B cell (primary cell): ENCODE data around the gene PHF11. TPM values are rescaled to one million over a fixed set of nuclear protein-coding genes. Genes with fewer than 3 reads are reported as not detected.
A peak's percentile ranks its signal among the peaks of the same experiment; 100 is the strongest.

ENCODE experiments used
- ATAC-seq: fragments of 200-7000 bp; cut with Tn5 transposase; one replicate; pipeline ENCODE4 v1.10.0; 2021; ENCODE audit warnings: low read depth, mild to moderate bottlenecking, moderate number of reproducible peaks, moderate library complexity
- CTCF ChIA-PET: fragments of 350-600 bp; sonication (Branson Sonifier 250); formaldehyde crosslinking; loops from one replicate; lab custom pipeline; 2021; ENCODE audit warnings: antibody characterized with exemption, inconsistent platforms; lab: Charles Lee
- POLR2A ChIA-PET: fragments of 350-600 bp; sonication (Branson Sonifier 250); formaldehyde crosslinking; loops from one replicate; lab custom pipeline; 2021; ENCODE audit warnings: antibody characterized with exemption; lab: Charles Lee
- DNase-seq: peaks from one replicate; pipeline ENCODE4 v3.0.0; 2013
- H2AFZ ChIP-seq: 2 replicates; pipeline ENCODE4 v1.6.1; 2012; ENCODE audit warnings: mild to moderate bottlenecking, low read depth, low read length; ENCODE audit not compliant: insufficient read depth, poor library complexity, severe bottlenecking
- H3K27ac ChIP-seq, 2 donors: 1 replicate in 1 of 2; 2 replicates in 1 of 2; pipeline ENCODE4 v1.5.1; 2012 to 2013; ENCODE audit warnings: low read length in 2 of 2, mild to moderate bottlenecking in 2 of 2, moderate library complexity in 1 of 2
- H3K27me3 ChIP-seq, 4 experiments: fragments of 200-600 bp in 1 of 4; sonication (generic) in 1 of 4; replicated peaks in 1 of 4; 1 replicate in 2 of 4; 2 replicates in 2 of 4; pipeline versions ENCODE4 v1.6.1 to v1.7.0; 2013 to 2016; ENCODE audit warnings: low read length in 3 of 4, mild to moderate bottlenecking in 2 of 4, mixed read lengths in 1 of 4, moderate library complexity in 1 of 4; ENCODE audit not compliant: insufficient read depth in 4 of 4, control insufficient read depth in 3 of 4; ENCODE audit errors: control extremely low read depth in 1 of 4
- H3K36me3 ChIP-seq, 2 experiments: replicated peaks in 1 of 2; 1 replicate in 1 of 2; 2 replicates in 1 of 2; pipeline versions ENCODE4 v1.6.1 to v1.7.1; 2013; ENCODE audit warnings: low read length in 1 of 2; ENCODE audit not compliant: insufficient read depth in 2 of 2, control insufficient read depth in 1 of 2; ENCODE audit errors: control extremely low read depth in 1 of 2, extremely low read depth in 1 of 2
- H3K4me1 ChIP-seq, 2 donors: fragments of 200-600 bp in 1 of 2; sonication (generic) in 1 of 2; 1 replicate in 1 of 2; 2 replicates in 1 of 2; pipeline versions ENCODE4 v1.5.1 to v1.6.1; 2013 to 2017; ENCODE audit warnings: low read length in 2 of 2; ENCODE audit not compliant: control insufficient read depth in 2 of 2, insufficient read depth in 2 of 2
- H3K4me2 ChIP-seq: replicated peaks from 2 replicates; pipeline ENCODE3; 2012; ENCODE audit warnings: mild to moderate bottlenecking, low read depth, low read length; ENCODE audit not compliant: poor library complexity, severe bottlenecking
- H3K4me3 ChIP-seq, 5 experiments: fragments of 200-600 bp in 1 of 5; sonication (generic) in 1 of 5; 1 replicate in 3 of 5; 2 replicates in 2 of 5; pipeline versions ENCODE4 v1.5.1 to v1.7.0; 2011 to 2016; ENCODE audit warnings: low read length in 4 of 5, mild to moderate bottlenecking in 4 of 5, low read depth in 2 of 5, control low read depth in 1 of 5, moderate library complexity in 1 of 5; ENCODE audit not compliant: insufficient read depth in 1 of 5; ENCODE audit errors: control extremely low read depth in 1 of 5, extremely low read depth in 1 of 5
- H3K79me2 ChIP-seq: fragments of 200-600 bp; sonication (generic); one replicate; pipeline ENCODE4 v1.6.0; 2016; ENCODE audit warnings: low read length; ENCODE audit not compliant: control insufficient read depth, insufficient read depth
- H3K9ac ChIP-seq: fragments of 200-600 bp; sonication (generic); 2 replicates; pipeline ENCODE4 v1.6.1; 2017; ENCODE audit warnings: mild to moderate bottlenecking, low read length, moderate library complexity
- H3K9me3 ChIP-seq, 3 donors: one replicate each; pipeline versions ENCODE4 v1.6.1 to v1.7.1; 2013; ENCODE audit warnings: low read length in 2 of 3; ENCODE audit not compliant: control insufficient read depth in 2 of 3, insufficient read depth in 1 of 3; ENCODE audit errors: control extremely low read depth in 1 of 3
- H4K20me1 ChIP-seq: 2 replicates; pipeline ENCODE4 v1.6.0; 2012; ENCODE audit warnings: mild to moderate bottlenecking, low read length; ENCODE audit not compliant: insufficient read depth, control insufficient read depth, poor library complexity, severe bottlenecking
- H3K27ac Mint-ChIP-seq: one replicate; pipeline ENCODE4 v1.8.0; 2021; ENCODE audit warnings: mixed read lengths
- H3K27me3 Mint-ChIP-seq: one replicate; pipeline ENCODE4 v1.8.0; 2021; ENCODE audit warnings: mixed read lengths
- H3K4me1 Mint-ChIP-seq: one replicate; pipeline ENCODE4 v1.8.0; 2021; ENCODE audit warnings: mixed read lengths
- H3K4me3 Mint-ChIP-seq: one replicate; pipeline ENCODE4 v1.8.0; 2021; ENCODE audit warnings: mixed read lengths
- H3K9me3 Mint-ChIP-seq: one replicate; pipeline ENCODE4 v1.8.0; 2022; ENCODE audit warnings: mixed read lengths; ENCODE audit not compliant: insufficient read depth
- EZH2 ChIP-seq: IDR thresholded peaks from 2 replicates; pipeline ENCODE4 v1.6.1; 2012; ENCODE audit warnings: borderline replicate concordance, low read depth, mild to moderate bottlenecking, moderate library complexity, low read length; ENCODE audit not compliant: insufficient read depth, poor library complexity, severe bottlenecking
- WGBS: methylation state at CpG from one replicate; pipeline ENCODE4 v1.1.5; 2013; ENCODE audit warnings: missing lambda C conversion rate; ENCODE audit not compliant: insufficient coverage; 5-methylcytosine and 5-hydroxymethylcytosine counted together
- intact Hi-C: fragments of 100-400 bp; cut with micrococcal nuclease; formaldehyde crosslinking; loops from one replicate; pipeline ENCODE4 v1.10.0; 2022
- polyA plus RNA-seq: library from polyadenylated mRNA; depleted of rRNA; stranded (reverse); fragments of >200 nt; gene quantifications from 2 replicates; pipeline ENCODE4 v1.2.3, GENCODE V29; 2012
- total RNA-seq, 2 donors: library from RNA; stranded (reverse); fragments of 120-200 nt in 1 of 2; gene quantifications; 1 replicate in 1 of 2; 2 replicates in 1 of 2; pipeline versions ENCODE4 v1.2.3 to v1.2.4, GENCODE V29; 2013 to 2022
- TF ChIP-seq, protein P1 (sequence below): fragments of 200-600 bp; IDR thresholded peaks from one replicate; pipeline ENCODE4 v1.8.0; 2022; ENCODE audit warnings: antibody characterized with exemption, mild to moderate bottlenecking

PHF11 gene
- total and polyA plus RNA-seq, 2 donors (not counting 1 experiment from before 2014, with no cell fraction given), result 79.0 to 176 TPM

DNA sequence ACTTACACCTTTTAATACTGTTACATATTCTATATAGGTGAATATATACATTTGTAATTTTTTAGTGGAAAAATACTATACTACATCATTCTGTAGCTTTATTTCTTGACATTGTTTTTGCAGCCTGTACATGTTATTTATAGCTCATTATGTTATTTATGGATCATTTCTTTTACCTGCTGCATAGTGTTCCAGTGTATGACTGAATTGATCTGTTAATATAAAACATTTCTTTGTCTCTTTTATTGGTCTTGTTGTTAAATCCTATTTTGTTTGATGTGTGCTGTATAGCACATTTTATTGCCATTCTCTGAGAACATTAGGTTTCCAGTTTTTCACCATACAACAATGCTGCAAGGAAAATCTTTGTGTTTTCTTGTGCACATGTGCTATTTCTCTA, 49.3 kb upstream of the PHF11 start:
- Mint-ChIP-seq H3K27me3 (no peaks in the 10 kb centered on the region), H3K9me3 (no peaks in the 10 kb centered on the region), H3K27ac (peak overlapping the region; percentile 82), H3K4me3 (peak overlapping the region; percentile 61), H3K4me1 (peaks cover 69% of the 10 kb centered on the region)
- Histone ChIP-seq H3K79me2 (peaks cover 51% of the 10 kb centered on the region), H3K36me3 (peaks cover 0 to 6% of the 10 kb centered on the region in 2 experiments), H3K9me3 (no peaks in the 10 kb centered on the region), H3K27me3 (no peaks in the 10 kb centered on the region), H2AFZ (no peak overlapping the region), H3K4me3 (no peak overlapping the region), H3K9ac (no peak overlapping the region), H3K4me1 (peaks cover 25 to 43% of the 10 kb centered on the region in 2 donors), H4K20me1 (no peaks in the 10 kb centered on the region), H3K27ac (peak overlapping the region; percentile 97), H3K4me2 (peak overlapping the region; percentile 36)
- intact Hi-C loops, result no loop called here
- CTCF ChIA-PET, result interaction anchor here (1.2 to 1.6 kb wide), 2 partner anchors 70 to 73 kb away, joined by 3 to 4 read pairs; no protein-coding TSS in a partner anchor
- TF ChIP-seq, protein P1, sequence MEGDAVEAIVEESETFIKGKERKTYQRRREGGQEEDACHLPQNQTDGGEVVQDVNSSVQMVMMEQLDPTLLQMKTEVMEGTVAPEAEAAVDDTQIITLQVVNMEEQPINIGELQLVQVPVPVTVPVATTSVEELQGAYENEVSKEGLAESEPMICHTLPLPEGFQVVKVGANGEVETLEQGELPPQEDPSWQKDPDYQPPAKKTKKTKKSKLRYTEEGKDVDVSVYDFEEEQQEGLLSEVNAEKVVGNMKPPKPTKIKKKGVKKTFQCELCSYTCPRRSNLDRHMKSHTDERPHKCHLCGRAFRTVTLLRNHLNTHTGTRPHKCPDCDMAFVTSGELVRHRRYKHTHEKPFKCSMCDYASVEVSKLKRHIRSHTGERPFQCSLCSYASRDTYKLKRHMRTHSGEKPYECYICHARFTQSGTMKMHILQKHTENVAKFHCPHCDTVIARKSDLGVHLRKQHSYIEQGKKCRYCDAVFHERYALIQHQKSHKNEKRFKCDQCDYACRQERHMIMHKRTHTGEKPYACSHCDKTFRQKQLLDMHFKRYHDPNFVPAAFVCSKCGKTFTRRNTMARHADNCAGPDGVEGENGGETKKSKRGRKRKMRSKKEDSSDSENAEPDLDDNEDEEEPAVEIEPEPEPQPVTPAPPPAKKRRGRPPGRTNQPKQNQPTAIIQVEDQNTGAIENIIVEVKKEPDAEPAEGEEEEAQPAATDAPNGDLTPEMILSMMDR, result no peak
- TF ChIP-seq EZH2, result no peak
- no peak for DNase-seq
- POLR2A ChIA-PET, result interaction anchor here (4.4 kb wide), 1 partner anchor 50 kb away, joined by 42 read pairs; the partner anchor contains the start of gene PHF11
- no peak for ATAC-seq

DNA sequence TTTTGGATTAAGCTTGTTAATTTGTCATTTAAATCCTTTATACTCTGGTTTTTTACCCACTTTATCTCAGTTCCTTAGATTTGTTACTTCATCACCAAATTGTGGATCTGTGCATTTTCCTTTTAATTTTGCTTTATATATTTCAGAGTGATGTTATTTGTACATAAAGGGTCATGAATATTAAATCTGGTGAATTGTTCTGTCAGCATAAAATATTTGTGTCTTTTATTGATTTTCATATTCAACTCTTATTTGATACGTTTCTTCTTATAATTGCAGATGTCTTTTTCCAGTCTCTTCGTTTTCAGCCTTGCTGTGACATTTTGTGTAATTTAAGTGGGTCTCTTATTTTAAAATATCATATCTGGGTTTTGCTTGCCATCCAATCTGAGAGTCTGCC, 47.0 kb upstream of the PHF11 start:
- H3K4me3 ChIP-seq, result no peak overlapping the region
- ChIA-PET CTCF (interaction anchor here (0.6 kb wide), 1 partner anchor 47 kb away, joined by 3 read pairs; no protein-coding TSS in a partner anchor), POLR2A (interaction anchor here (0.6 kb wide), 1 partner anchor 82 kb away, joined by 6 read pairs; no protein-coding TSS in a partner anchor)
- peak overlapping the region in 1 of 2 donors; percentile 97 for H3K27ac ChIP-seq
- no peaks in the 10 kb centered on the region for H3K27me3 ChIP-seq
- no peaks in the 10 kb centered on the region for H3K9me3 ChIP-seq
- H4K20me1 ChIP-seq, result no peaks in the 10 kb centered on the region
- H3K4me2 ChIP-seq, result no peak overlapping the region
- Mint-ChIP-seq H3K27ac (peak overlapping the region; percentile 50), H3K4me1 (peaks cover 56% of the 10 kb centered on the region), H3K4me3 (no peak overlapping the region), H3K27me3 (no peaks in the 10 kb centered on the region), H3K9me3 (no peaks in the 10 kb centered on the region)
- H3K36me3 ChIP-seq, result peaks cover 2 to 16% of the 10 kb centered on the region in 2 experiments
- H3K4me1 ChIP-seq, result peaks cover 16 to 36% of the 10 kb centered on the region in 2 donors
- no CpG with 5 or more reads among the region's 2 CpGs for WGBS
- H3K79me2 ChIP-seq, result peaks cover 70% of the 10 kb centered on the region
- no peak overlapping the region for H3K9ac ChIP-seq
- no peak overlapping the region for H2AFZ ChIP-seq
- intact Hi-C loops, result no loop called here
- ATAC-seq, result no peak
- TF ChIP-seq, protein P1, result no peak
- TF ChIP-seq EZH2, result no peak
- no peak for DNase-seq
